ENCODE data around the gene HNMT. TPM values are rescaled to one million over a fixed set of nuclear protein-coding genes. Genes with fewer than 3 reads are reported as not detected.
"Not testable (repeated sequence)": the region's sequence is repeated elsewhere in the genome, so short reads cannot be mapped to it uniquely, and the experiment has no call there.

Gene HNMT
- total and polyA plus RNA-seq, 11 donors, result 4.5 to 38.1 (median 10.2) TPM

- H3K9me3 ChIP-seq, result no peaks in the 10 kb centered on the region
- ATAC-seq (peak in 2 of 4 donors; percentile 9 to 38), DNase-seq (no peak)
- 66 to 72% (median 70%) methylated on average over 6 of the region's 6 CpGs for WGBS, 4 donors
- H3K4me1 ChIP-seq, result peaks cover 0 to 40% (median 11%) of the 10 kb centered on the region in 12 donors
- intact Hi-C loops (cut with DNase I), result loop anchor here in 1 of 10 donors (10.0 kb wide), 1 partner anchor 536 kb away; the partner anchor contains the start of gene SPOPL
- H3K27ac ChIP-seq, result peak overlapping the region in 9 of 12 donors; percentile 17 to 94 (median 49)
- peak overlapping the region in 1 of 12 donors; percentile 19 for H3K4me3 ChIP-seq
- no peaks in the 10 kb centered on the region for H3K27me3 ChIP-seq
- TF ChIP-seq POLR2A (IDR thresholded peaks at IDR 0.05), result no peak
- H3K36me3 ChIP-seq, result peaks cover 0 to 33% (median 4%) of the 10 kb centered on the region in 9 donors
Observed at GRCh38 chr2:137968477-137969417, 4.5 kb downstream of the HNMT start.

GRCh38 chr2:137969418-137969765 is 5.1 kb downstream of the HNMT start:
- ATAC-seq (peak; percentile 81 to 93 (median 90)), DNase-seq (peak in 2 of 5 donors; percentile 39 to 43)
- Histone ChIP-seq H3K4me3 (no peak overlapping the region), H3K27me3 (no peaks in the 10 kb centered on the region), H3K4me1 (peaks cover 0 to 38% (median 7%) of the 10 kb centered on the region in 12 donors), H3K36me3 (peaks cover 0 to 33% (median 4%) of the 10 kb centered on the region in 9 donors), H3K27ac (peak overlapping the region in 8 of 12 donors; percentile 20 to 94 (median 44)), H3K9me3 (no peaks in the 10 kb centered on the region)
- intact Hi-C loops (cut with DNase I), result loop anchor here in 1 of 10 donors (10.0 kb wide), 1 partner anchor 535 kb away; the partner anchor contains the start of gene SPOPL
- WGBS, 4 donors, result 0 to 4% (median 1%) methylated on average over 1 of the region's 1 CpG
- TF ChIP-seq POLR2A (IDR thresholded peaks at IDR 0.05), result no peak
- TF ChIP-seq CTCF (IDR thresholded peaks at IDR 0.05), result no peak

- peaks cover 0 to 38% (median 7%) of the 10 kb centered on the region in 12 donors for H3K4me1 ChIP-seq
- peaks cover 0 to 38% (median 4%) of the 10 kb centered on the region in 9 donors for H3K36me3 ChIP-seq
- no peak overlapping the region for H3K4me3 ChIP-seq
- no peaks in the 10 kb centered on the region for H3K9me3 ChIP-seq
- DNase-seq (no peak), ATAC-seq (no peak)
- 95 to 100% (median 98%) methylated on average over 1 of the region's 1 CpG for WGBS, 4 donors
- intact Hi-C loops (cut with DNase I), result loop anchor here in 1 of 10 donors (10.0 kb wide), 1 partner anchor 535 kb away; the partner anchor contains the start of gene SPOPL
- no peaks in the 10 kb centered on the region for H3K27me3 ChIP-seq
- TF ChIP-seq POLR2A (IDR thresholded peaks at IDR 0.05) (no peak), CTCF (IDR thresholded peaks at IDR 0.05) (no peak)
- H3K27ac ChIP-seq, result peak overlapping the region in 6 of 12 donors; percentile 19 to 94 (median 38)
Observed at GRCh38 chr2:137969876-137970275, 5.6 kb downstream of the HNMT start.

GRCh38 chr2:137971259-137971658 is 7.0 kb downstream of the HNMT start:
- peaks cover 0 to 45% (median 6%) of the 10 kb centered on the region in 9 donors for H3K36me3 ChIP-seq
- H3K27ac ChIP-seq; intact Hi-C loops (cut with DNase I); H3K9me3 ChIP-seq; H3K4me3 ChIP-seq; ATAC-seq; H3K27me3 ChIP-seq; DNase-seq: not testable (repeated sequence)
- 95 to 96% (median 96%) methylated on average over 3 of the region's 3 CpGs for WGBS, 4 donors
- H3K4me1 ChIP-seq, result peaks cover 0 to 38% (median 7%) of the 10 kb centered on the region in 12 donors

- H3K27me3 ChIP-seq, result no peaks in the 10 kb centered on the region
- no peak overlapping the region for H3K4me3 ChIP-seq
- peaks cover 0 to 22% (median 7%) of the 10 kb centered on the region in 12 donors for H3K4me1 ChIP-seq
- no peak for TF ChIP-seq POLR2A (IDR thresholded peaks at IDR 0.05)
- no peak for TF ChIP-seq CTCF (IDR thresholded peaks at IDR 0.05)
- ATAC-seq, result no peak
- no peaks in the 10 kb centered on the region for H3K9me3 ChIP-seq
- H3K36me3 ChIP-seq, result peaks cover 0 to 45% (median 6%) of the 10 kb centered on the region in 9 donors
- DNase-seq, result no peak
- intact Hi-C loops (cut with DNase I), result no loop called here
- no peak overlapping the region for H3K27ac ChIP-seq
Observed at GRCh38 chr2:137973280-137973679, 9.0 kb downstream of the HNMT start.

All from heart left ventricle (tissue), 16 donors.